B cell (primary cell): ENCODE results near the gene CTNNA2. TPM values are rescaled to one million over a fixed set of nuclear protein-coding genes. Genes with fewer than 3 reads are reported as not detected.

Experiments used
- ATAC-seq: fragments of 200-7000 bp; cut with Tn5 transposase; one replicate; pipeline ENCODE4 v1.10.0; 2021; ENCODE audit warnings: low read depth, mild to moderate bottlenecking, moderate number of reproducible peaks, moderate library complexity
- CTCF ChIA-PET: fragments of 350-600 bp; sonication (Branson Sonifier 250); formaldehyde crosslinking; loops from one replicate; lab custom pipeline; 2021; ENCODE audit warnings: antibody characterized with exemption, inconsistent platforms; lab: Charles Lee
- POLR2A ChIA-PET: fragments of 350-600 bp; sonication (Branson Sonifier 250); formaldehyde crosslinking; loops from one replicate; lab custom pipeline; 2021; ENCODE audit warnings: antibody characterized with exemption; lab: Charles Lee
- DNase-seq: peaks from one replicate; pipeline ENCODE4 v3.0.0; 2013
- H2AFZ ChIP-seq: 2 replicates; pipeline ENCODE4 v1.6.1; 2012; ENCODE audit warnings: mild to moderate bottlenecking, low read depth, low read length; ENCODE audit not compliant: insufficient read depth, poor library complexity, severe bottlenecking
- H3K27ac ChIP-seq, 2 donors: 1 replicate in 1 of 2; 2 replicates in 1 of 2; pipeline ENCODE4 v1.5.1; 2012 to 2013; ENCODE audit warnings: low read length in 2 of 2, mild to moderate bottlenecking in 2 of 2, moderate library complexity in 1 of 2
- H3K27me3 ChIP-seq, 4 experiments: fragments of 200-600 bp in 1 of 4; sonication (generic) in 1 of 4; replicated peaks in 1 of 4; 1 replicate in 2 of 4; 2 replicates in 2 of 4; pipeline versions ENCODE4 v1.6.1 to v1.7.0; 2013 to 2016; ENCODE audit warnings: low read length in 3 of 4, mild to moderate bottlenecking in 2 of 4, mixed read lengths in 1 of 4, moderate library complexity in 1 of 4; ENCODE audit not compliant: insufficient read depth in 4 of 4, control insufficient read depth in 3 of 4; ENCODE audit errors: control extremely low read depth in 1 of 4
- H3K36me3 ChIP-seq, 2 experiments: replicated peaks in 1 of 2; 1 replicate in 1 of 2; 2 replicates in 1 of 2; pipeline versions ENCODE4 v1.6.1 to v1.7.1; 2013; ENCODE audit warnings: low read length in 1 of 2; ENCODE audit not compliant: insufficient read depth in 2 of 2, control insufficient read depth in 1 of 2; ENCODE audit errors: control extremely low read depth in 1 of 2, extremely low read depth in 1 of 2
- H3K4me1 ChIP-seq, 2 donors: fragments of 200-600 bp in 1 of 2; sonication (generic) in 1 of 2; 1 replicate in 1 of 2; 2 replicates in 1 of 2; pipeline versions ENCODE4 v1.5.1 to v1.6.1; 2013 to 2017; ENCODE audit warnings: low read length in 2 of 2; ENCODE audit not compliant: control insufficient read depth in 2 of 2, insufficient read depth in 2 of 2
- H3K4me2 ChIP-seq: replicated peaks from 2 replicates; pipeline ENCODE3; 2012; ENCODE audit warnings: mild to moderate bottlenecking, low read depth, low read length; ENCODE audit not compliant: poor library complexity, severe bottlenecking
- H3K4me3 ChIP-seq, 5 experiments: fragments of 200-600 bp in 1 of 5; sonication (generic) in 1 of 5; 1 replicate in 3 of 5; 2 replicates in 2 of 5; pipeline versions ENCODE4 v1.5.1 to v1.7.0; 2011 to 2016; ENCODE audit warnings: low read length in 4 of 5, mild to moderate bottlenecking in 4 of 5, low read depth in 2 of 5, control low read depth in 1 of 5, moderate library complexity in 1 of 5; ENCODE audit not compliant: insufficient read depth in 1 of 5; ENCODE audit errors: control extremely low read depth in 1 of 5, extremely low read depth in 1 of 5
- H3K79me2 ChIP-seq: fragments of 200-600 bp; sonication (generic); one replicate; pipeline ENCODE4 v1.6.0; 2016; ENCODE audit warnings: low read length; ENCODE audit not compliant: control insufficient read depth, insufficient read depth
- H3K9ac ChIP-seq: fragments of 200-600 bp; sonication (generic); 2 replicates; pipeline ENCODE4 v1.6.1; 2017; ENCODE audit warnings: mild to moderate bottlenecking, low read length, moderate library complexity
- H3K9me3 ChIP-seq, 3 donors: one replicate each; pipeline versions ENCODE4 v1.6.1 to v1.7.1; 2013; ENCODE audit warnings: low read length in 2 of 3; ENCODE audit not compliant: control insufficient read depth in 2 of 3, insufficient read depth in 1 of 3; ENCODE audit errors: control extremely low read depth in 1 of 3
- H4K20me1 ChIP-seq: 2 replicates; pipeline ENCODE4 v1.6.0; 2012; ENCODE audit warnings: mild to moderate bottlenecking, low read length; ENCODE audit not compliant: insufficient read depth, control insufficient read depth, poor library complexity, severe bottlenecking
- H3K27ac Mint-ChIP-seq: one replicate; pipeline ENCODE4 v1.8.0; 2021; ENCODE audit warnings: mixed read lengths
- H3K27me3 Mint-ChIP-seq: one replicate; pipeline ENCODE4 v1.8.0; 2021; ENCODE audit warnings: mixed read lengths
- H3K4me1 Mint-ChIP-seq: one replicate; pipeline ENCODE4 v1.8.0; 2021; ENCODE audit warnings: mixed read lengths
- H3K4me3 Mint-ChIP-seq: one replicate; pipeline ENCODE4 v1.8.0; 2021; ENCODE audit warnings: mixed read lengths
- H3K9me3 Mint-ChIP-seq: one replicate; pipeline ENCODE4 v1.8.0; 2022; ENCODE audit warnings: mixed read lengths; ENCODE audit not compliant: insufficient read depth
- EZH2 ChIP-seq: IDR thresholded peaks from 2 replicates; pipeline ENCODE4 v1.6.1; 2012; ENCODE audit warnings: borderline replicate concordance, low read depth, mild to moderate bottlenecking, moderate library complexity, low read length; ENCODE audit not compliant: insufficient read depth, poor library complexity, severe bottlenecking
- WGBS: methylation state at CpG from one replicate; pipeline ENCODE4 v1.1.5; 2013; ENCODE audit warnings: missing lambda C conversion rate; ENCODE audit not compliant: insufficient coverage; 5-methylcytosine and 5-hydroxymethylcytosine counted together
- intact Hi-C: fragments of 100-400 bp; cut with micrococcal nuclease; formaldehyde crosslinking; loops from one replicate; pipeline ENCODE4 v1.10.0; 2022
- polyA plus RNA-seq: library from polyadenylated mRNA; depleted of rRNA; stranded (reverse); fragments of >200 nt; gene quantifications from 2 replicates; pipeline ENCODE4 v1.2.3, GENCODE V29; 2012
- total RNA-seq, 2 donors: library from RNA; stranded (reverse); fragments of 120-200 nt in 1 of 2; gene quantifications; 1 replicate in 1 of 2; 2 replicates in 1 of 2; pipeline versions ENCODE4 v1.2.3 to v1.2.4, GENCODE V29; 2013 to 2022
- TF ChIP-seq, protein P1 (sequence below): fragments of 200-600 bp; IDR thresholded peaks from one replicate; pipeline ENCODE4 v1.8.0; 2022; ENCODE audit warnings: antibody characterized with exemption, mild to moderate bottlenecking

CTNNA2 gene
- total and polyA plus RNA-seq, 2 donors (not counting 1 experiment from before 2014, with no cell fraction given) = not detected

DNA sequence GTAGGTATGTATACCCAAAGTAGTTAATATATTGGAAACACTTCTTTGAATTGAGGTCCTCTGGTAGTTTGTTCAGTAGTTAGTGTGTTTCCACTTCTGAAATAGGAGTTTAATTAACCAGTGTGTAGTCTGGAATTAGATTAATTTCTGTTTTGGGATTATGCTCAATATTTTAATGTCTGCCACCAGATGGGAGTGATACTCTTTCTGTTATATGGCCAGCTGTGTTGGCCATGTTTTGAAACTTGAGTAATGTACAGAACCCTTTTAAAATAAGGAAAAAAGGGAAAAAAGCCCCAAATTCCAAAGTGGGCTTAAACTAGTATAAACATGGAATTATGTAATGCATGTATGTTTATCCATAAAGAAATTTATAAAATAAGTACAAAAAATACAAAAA, 147.7 kb downstream of the CTNNA2 start:
- no peaks in the 10 kb centered on the region for H3K4me1 ChIP-seq
- H3K9me3 Mint-ChIP-seq = peaks cover 6% of the 10 kb centered on the region
- no peaks in the 10 kb centered on the region for H3K36me3 ChIP-seq
- CTCF ChIA-PET = no interaction called here
- H3K4me3 ChIP-seq = no peak overlapping the region
- DNase-seq (no peak), ATAC-seq (no peak)
- H3K4me2 ChIP-seq = no peak overlapping the region
- no peak overlapping the region for H3K9ac ChIP-seq
- H3K27ac ChIP-seq = no peak overlapping the region
- no peaks in the 10 kb centered on the region for H3K4me1 Mint-ChIP-seq
- H3K79me2 ChIP-seq = no peaks in the 10 kb centered on the region
- no peak overlapping the region for H3K4me3 Mint-ChIP-seq
- POLR2A ChIA-PET = no interaction called here
- no peak overlapping the region for H3K27ac Mint-ChIP-seq
- no peaks in the 10 kb centered on the region for H3K27me3 ChIP-seq
- H4K20me1 ChIP-seq = no peaks in the 10 kb centered on the region
- H3K9me3 ChIP-seq = no peaks in the 10 kb centered on the region
- no peaks in the 10 kb centered on the region for H3K27me3 Mint-ChIP-seq
- TF ChIP-seq, protein P1, sequence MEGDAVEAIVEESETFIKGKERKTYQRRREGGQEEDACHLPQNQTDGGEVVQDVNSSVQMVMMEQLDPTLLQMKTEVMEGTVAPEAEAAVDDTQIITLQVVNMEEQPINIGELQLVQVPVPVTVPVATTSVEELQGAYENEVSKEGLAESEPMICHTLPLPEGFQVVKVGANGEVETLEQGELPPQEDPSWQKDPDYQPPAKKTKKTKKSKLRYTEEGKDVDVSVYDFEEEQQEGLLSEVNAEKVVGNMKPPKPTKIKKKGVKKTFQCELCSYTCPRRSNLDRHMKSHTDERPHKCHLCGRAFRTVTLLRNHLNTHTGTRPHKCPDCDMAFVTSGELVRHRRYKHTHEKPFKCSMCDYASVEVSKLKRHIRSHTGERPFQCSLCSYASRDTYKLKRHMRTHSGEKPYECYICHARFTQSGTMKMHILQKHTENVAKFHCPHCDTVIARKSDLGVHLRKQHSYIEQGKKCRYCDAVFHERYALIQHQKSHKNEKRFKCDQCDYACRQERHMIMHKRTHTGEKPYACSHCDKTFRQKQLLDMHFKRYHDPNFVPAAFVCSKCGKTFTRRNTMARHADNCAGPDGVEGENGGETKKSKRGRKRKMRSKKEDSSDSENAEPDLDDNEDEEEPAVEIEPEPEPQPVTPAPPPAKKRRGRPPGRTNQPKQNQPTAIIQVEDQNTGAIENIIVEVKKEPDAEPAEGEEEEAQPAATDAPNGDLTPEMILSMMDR = no peak
- no peak for TF ChIP-seq EZH2
- H2AFZ ChIP-seq = no peak overlapping the region
- intact Hi-C loops = no loop called here

DNA sequence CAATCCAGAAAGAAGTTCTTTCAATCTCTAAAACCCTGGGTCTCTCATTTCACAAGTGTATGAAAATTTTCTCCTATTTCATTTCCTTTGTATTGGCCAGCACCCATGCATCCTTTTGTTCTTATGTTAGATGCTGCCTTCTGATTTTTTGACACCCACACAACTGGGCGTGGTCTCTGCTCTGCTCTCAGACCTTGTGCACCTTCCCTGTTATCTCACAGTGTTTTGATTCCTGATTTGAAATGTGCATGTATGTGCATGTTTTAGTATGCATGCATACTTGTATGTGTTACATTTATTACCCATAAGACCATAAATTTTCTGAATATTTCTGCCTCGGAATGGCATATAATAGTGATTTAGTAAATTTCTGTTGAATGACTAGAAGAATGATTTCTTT, 152.2 kb downstream of the CTNNA2 start:
- Histone ChIP-seq H3K36me3 (no peaks in the 10 kb centered on the region), H3K4me2 (no peak overlapping the region), H3K9ac (no peak overlapping the region), H3K27me3 (no peaks in the 10 kb centered on the region), H3K27ac (no peak overlapping the region), H4K20me1 (no peaks in the 10 kb centered on the region), H3K9me3 (peaks cover 0 to 9% (median 0%) of the 10 kb centered on the region in 3 donors), H3K79me2 (no peaks in the 10 kb centered on the region), H3K4me1 (no peaks in the 10 kb centered on the region), H2AFZ (no peak overlapping the region), H3K4me3 (no peak overlapping the region)
- intact Hi-C loops = no loop called here
- POLR2A ChIA-PET = no interaction called here
- no peak overlapping the region for H3K4me3 Mint-ChIP-seq
- no peak for TF ChIP-seq EZH2
- ATAC-seq (no peak), DNase-seq (no peak)
- WGBS = no CpG with 5 or more reads among the region's 2 CpGs
- H3K27ac Mint-ChIP-seq = no peak overlapping the region
- no peaks in the 10 kb centered on the region for H3K4me1 Mint-ChIP-seq
- H3K9me3 Mint-ChIP-seq = peaks cover 8% of the 10 kb centered on the region
- no peaks in the 10 kb centered on the region for H3K27me3 Mint-ChIP-seq
- CTCF ChIA-PET = no interaction called here
